HG03342 (cell line): ENCODE results near the gene LPIN3.

Experiments
- ATAC-seq: cut with Tn5 transposase; IDR thresholded peaks from one replicate; pipeline ENCODE4 v1.9.1; 2021; ENCODE audit warnings: mild to moderate bottlenecking, moderate library complexity; ENCODE audit not compliant: unreplicated experiment

The LPIN3 gene

DNA sequence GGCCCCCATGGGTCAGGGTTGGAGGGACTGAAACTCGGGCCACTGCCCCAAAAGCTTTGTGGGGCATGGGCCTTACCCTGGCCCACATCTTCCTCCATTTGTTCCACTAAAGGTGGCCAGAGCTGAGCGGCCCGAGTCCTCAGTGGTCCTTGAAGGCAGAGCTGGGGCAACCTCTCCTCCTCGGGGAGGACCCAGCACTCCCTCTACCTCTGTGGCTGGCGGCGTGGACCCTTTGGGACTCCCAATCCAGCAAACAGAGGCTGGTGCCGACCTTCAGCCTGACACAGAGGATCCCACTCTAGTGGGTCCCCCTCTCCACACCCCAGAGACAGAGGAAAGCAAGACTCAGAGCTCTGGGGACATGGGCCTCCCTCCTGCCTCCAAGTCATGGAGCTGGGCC, 9.3 kb downstream of the LPIN3 start:
- ATAC-seq, result no peak

- ATAC-seq, result no peak
These were observed 9.9 kb downstream of the LPIN3 start for GRCh38 chr20:41350408-41350962.

DNA sequence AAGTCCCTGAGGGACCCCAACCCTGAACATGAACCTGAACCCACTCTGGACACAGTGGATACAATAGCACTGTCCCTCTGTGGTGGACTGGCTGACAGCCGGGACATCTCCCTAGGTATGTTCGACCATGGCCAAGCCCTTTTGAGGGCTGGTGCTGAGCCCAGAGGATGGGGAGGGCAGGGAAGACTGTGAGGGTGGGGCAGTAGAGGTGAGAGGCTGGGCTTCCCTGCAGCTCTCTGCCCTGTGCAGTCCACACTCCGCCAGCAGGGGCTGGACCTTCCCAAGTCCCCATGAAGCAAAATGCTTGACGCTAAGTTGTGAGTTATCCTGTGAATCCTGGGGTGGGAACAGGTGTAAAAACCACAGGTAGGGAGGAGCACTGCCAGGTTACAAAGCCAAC, 11.5 kb downstream of the LPIN3 start:
- no peak for ATAC-seq

DNA sequence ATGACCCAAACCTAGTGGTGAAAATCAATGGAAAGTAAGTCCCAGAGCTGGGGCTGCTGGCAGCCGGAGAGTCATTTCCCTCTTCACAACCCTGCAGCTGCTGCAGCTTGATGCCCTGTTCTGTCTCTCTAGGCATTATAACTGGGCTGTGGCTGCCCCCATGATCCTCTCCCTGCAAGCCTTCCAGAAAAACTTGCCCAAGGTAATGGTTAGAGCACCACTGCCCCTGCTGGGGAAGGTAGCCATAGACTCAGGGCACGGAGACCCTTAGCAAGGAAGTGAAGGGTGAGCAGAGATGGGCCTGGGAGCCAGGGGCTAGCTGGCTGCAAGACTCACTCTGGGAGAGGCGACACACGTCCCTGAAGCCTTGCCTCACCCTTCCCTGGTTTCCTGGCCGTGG, 12.0 kb downstream of the LPIN3 start:
- no peak for ATAC-seq

GRCh38 chr20:41353530-41353929, 12.9 kb downstream of the LPIN3 start:
- ATAC-seq, result no peak

- no peak for ATAC-seq
These were observed 14.6 kb downstream of the LPIN3 start for GRCh38 chr20:41355192-41355591.

GRCh38 chr20:41355598-41356203, 15.1 kb downstream of the LPIN3 start:
- no peak for ATAC-seq

- ATAC-seq, result no peak
These were observed 16.3 kb downstream of the LPIN3 start for GRCh38 chr20:41356951-41357350.

DNA sequence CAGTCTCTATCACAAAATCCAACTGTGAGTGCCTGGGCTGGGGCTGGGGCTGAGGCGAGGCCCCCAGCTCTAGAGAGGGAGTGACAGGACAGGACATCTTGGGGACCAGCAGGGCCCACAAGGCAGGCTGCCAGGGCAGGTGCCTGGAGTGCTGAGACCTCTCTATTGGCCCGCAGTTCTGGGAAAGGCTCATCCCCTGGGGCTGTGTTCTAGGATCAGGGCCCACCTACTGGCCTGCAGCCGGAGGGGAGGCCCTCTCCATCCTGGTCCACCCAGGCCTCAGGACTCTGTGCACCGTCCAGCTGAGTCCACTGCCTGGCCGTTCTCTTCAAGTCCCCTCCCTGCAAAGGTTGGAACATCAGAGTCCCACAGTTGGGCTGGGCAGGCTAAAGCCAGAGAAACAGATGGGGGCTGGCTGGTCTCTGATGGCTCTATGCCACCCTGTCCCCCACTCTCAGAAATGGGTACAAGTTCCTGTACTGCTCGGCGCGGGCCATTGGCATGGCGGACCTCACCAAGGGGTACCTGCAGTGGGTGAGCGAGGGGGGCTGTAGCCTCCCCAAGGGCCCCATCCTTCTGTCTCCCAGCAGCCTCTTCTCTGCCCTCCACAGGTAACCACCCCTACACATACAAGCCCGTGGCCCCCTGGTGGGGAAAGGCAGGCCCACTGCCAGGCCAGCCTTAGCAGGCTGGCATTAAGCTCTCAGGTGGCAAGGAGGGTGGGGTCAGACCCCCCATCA, 17.0 kb downstream of the LPIN3 start:
- no peak for ATAC-seq

DNA sequence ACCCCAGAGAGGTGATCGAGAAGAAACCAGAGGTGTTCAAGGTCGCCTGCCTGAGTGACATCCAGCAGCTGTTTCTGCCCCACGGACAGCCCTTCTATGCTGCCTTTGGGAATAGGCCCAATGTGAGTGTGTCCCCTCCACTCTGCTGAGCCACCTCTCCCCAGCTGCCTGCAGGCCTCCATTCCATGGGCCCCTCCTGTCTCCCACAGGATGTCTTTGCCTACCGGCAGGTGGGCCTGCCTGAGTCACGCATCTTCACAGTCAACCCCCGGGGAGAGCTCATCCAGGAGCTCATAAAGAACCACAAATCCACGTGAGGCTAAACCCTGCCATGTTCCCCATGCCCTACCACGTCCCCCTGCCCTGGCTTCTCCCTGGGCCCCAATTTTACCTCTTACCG, 17.6 kb downstream of the LPIN3 start:
- ATAC-seq, result no peak

DNA sequence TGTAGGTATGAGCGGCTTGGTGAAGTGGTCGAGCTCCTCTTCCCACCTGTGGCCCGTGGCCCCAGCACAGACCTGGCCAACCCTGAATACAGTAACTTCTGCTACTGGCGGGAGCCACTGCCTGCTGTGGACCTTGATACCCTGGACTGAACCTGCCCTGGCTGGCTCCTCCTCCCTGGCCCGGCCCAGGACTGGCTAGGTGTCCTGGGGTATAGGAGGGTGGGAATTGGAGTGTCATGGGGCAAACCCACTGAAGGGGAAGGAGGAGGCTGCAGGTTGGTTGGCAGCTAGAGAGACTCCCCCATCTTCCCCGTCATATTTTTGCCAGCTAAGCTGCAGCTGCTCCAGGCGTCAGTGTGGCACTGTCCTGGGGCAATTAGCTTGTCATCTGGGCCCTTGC, 18.1 kb downstream of the LPIN3 start:
- no peak for ATAC-seq

GRCh38 chr20:41359541-41360011, 19.0 kb downstream of the LPIN3 start:
- ATAC-seq, result no peak

GRCh38 chr20:41360831-41361756, 20.5 kb downstream of the LPIN3 start:
- ATAC-seq, result no peak

GRCh38 chr20:41361757-41362747, 21.4 kb downstream of the LPIN3 start:
- no peak for ATAC-seq

DNA sequence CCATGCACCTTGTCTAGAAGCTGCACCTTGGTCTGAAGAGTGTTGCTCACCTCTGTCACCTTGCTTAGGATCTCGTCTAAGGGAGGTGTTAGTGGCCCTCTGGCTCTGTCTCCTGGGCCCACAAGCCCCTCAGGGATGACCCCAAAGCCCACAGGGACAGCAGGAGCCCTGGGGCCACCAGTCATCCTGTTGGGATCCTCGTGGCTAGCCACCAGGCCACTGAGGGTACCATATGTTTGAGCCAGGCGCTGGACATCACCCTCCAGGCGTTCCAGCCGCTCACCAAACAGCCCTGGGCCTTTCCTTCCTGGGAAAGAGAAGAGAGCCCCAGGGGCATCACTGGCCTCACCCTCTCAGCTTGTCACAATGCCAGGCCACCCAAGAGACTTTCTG, 22.1 kb downstream of the LPIN3 start:
- no peak for ATAC-seq

DNA sequence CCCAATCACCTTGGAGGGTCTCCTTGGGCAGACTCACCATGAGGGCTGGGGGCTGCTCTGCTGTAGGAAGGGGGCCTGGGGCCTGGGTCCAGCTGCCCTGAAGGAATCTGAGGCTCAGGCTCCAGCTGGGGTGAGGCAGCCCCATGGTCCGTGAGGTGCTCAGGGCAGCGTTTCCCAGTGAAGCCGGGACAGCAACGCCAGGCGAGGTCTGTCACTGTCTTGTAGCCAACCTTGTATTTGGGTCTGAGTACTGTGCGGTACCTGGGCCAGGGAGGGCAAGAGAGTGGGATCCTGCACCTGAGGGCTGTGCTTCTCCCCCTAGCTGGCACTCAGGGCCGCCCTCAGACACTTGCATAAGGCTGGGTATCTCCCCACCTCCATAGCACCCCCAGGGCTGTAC, 23.0 kb downstream of the LPIN3 start:
- no peak for ATAC-seq

DNA sequence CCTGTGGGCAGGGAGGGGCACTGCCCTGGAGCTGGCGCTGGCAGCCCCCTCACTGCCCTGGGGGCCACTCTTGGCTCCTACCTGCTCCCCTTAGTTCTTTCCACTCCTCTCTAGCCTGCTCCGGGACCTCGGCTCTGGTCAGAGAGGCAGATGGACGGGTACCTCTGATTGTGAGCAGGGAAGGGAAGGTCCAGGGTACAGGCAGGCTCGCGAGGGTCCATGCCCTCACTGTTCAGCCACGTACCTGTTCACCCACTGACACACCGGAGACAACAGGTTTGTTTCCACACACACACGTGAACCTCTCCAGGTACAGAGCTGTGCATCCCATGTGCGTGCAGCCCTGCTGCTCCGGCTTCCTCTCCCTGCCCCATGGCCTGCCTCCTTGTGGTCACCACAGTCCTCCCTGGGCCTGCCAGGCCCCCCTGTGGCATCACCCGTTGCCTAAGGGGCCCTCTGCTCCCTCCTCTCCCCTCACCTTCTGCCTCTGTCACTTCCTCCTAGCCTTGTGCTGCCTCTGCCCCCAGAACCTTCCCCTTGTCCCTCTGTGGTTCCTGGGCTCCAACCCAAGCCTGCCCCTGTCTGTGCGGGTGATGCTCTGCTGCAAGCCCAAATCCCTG, 23.7 kb downstream of the LPIN3 start:
- ATAC-seq, result no peak

GRCh38 chr20:41364967-41365765, 24.5 kb downstream of the LPIN3 start:
- ATAC-seq, result no peak
